H1 (cell line): Measurements from ENCODE around the gene PRRG2. TPM values are rescaled to one million over a fixed set of nuclear protein-coding genes. Genes with fewer than 3 reads are reported as not detected.

Experiments used
- CTCF ChIA-PET: fragments of 300-600 bp; sonication (Branson Sonifier 250); formaldehyde crosslinking; loops from one replicate; lab custom pipeline; 2021; ENCODE audit not compliant: partially characterized antibody; lab: Charles Lee
- POLR2A ChIA-PET: fragments of 300-600 bp; sonication (Branson Sonifier 250); formaldehyde crosslinking; loops from one replicate; lab custom pipeline; 2021; ENCODE audit warnings: inconsistent platforms; ENCODE audit not compliant: partially characterized antibody; lab: Charles Lee
- DNase-seq, 2 experiments: peaks; one replicate each; pipeline versions ENCODE4 v3.0.0 to v3.0.0-alpha.2; 2010 to 2022; ENCODE audit warnings: low spot score in 2 of 2, low read depth in 1 of 2, mixed read lengths in 1 of 2
- FAIRE-seq: peaks from 2 replicates; lab custom pipeline; 2011; peaks lifted over from hg19 to GRCh38; lab: Jason Lieb, UNC
- H2AFZ ChIP-seq: 2 replicates; pipeline ENCODE4 v1.8.1; 2012; ENCODE audit warnings: low read length, inconsistent platforms
- H2AK5ac ChIP-seq: 2 replicates; pipeline ENCODE4 v1.6.1; 2013; ENCODE audit warnings: low read depth, low read length
- H2BK120ac ChIP-seq: replicated peaks from 2 replicates; pipeline ENCODE3; 2013; ENCODE audit warnings: low read depth, low read length, inconsistent platforms
- H2BK12ac ChIP-seq: 2 replicates; pipeline ENCODE4 v1.6.1; 2013; ENCODE audit warnings: low read depth, low read length
- H2BK15ac ChIP-seq: 2 replicates; pipeline ENCODE4 v1.6.1; 2013; ENCODE audit warnings: low read length
- H2BK20ac ChIP-seq: 2 replicates; pipeline ENCODE4 v1.6.1; 2013; ENCODE audit warnings: low read length
- H2BK5ac ChIP-seq: 2 replicates; pipeline ENCODE4 v1.6.1; 2013; ENCODE audit warnings: low read depth, low read length
- H3K14ac ChIP-seq: 2 replicates; pipeline ENCODE4 v1.6.1; 2013; ENCODE audit warnings: inconsistent platforms; ENCODE audit not compliant: insufficient read length
- H3K18ac ChIP-seq: 2 replicates; pipeline ENCODE4 v1.6.1; 2013; ENCODE audit warnings: low read length; ENCODE audit errors: extremely low read depth
- H3K23ac ChIP-seq: 2 replicates; pipeline ENCODE4 v1.6.1; 2013; ENCODE audit warnings: inconsistent platforms; ENCODE audit not compliant: insufficient read length
- H3K23me2 ChIP-seq: 2 replicates; pipeline ENCODE4 v1.6.1; 2013; ENCODE audit warnings: low read depth, low read length
- H3K27ac ChIP-seq: 2 replicates; pipeline ENCODE4 v1.6.1; 2011; ENCODE audit warnings: low read depth, low read length, inconsistent platforms
- H3K27me3 ChIP-seq, 4 experiments: replicated peaks in 1 of 4; 1 replicate in 1 of 4; 2 replicates in 3 of 4; pipeline versions ENCODE4 v1.6.1 to v1.8.1; 2011 to 2013; ENCODE audit warnings: low read length in 3 of 4, mild to moderate bottlenecking in 3 of 4, inconsistent platforms in 2 of 4, mixed read lengths in 2 of 4, moderate library complexity in 1 of 4; ENCODE audit not compliant: control insufficient read depth in 3 of 4, insufficient read depth in 3 of 4; ENCODE audit errors: extremely low read depth in 1 of 4
- H3K36me3 ChIP-seq, 4 experiments: 2 replicates each; pipeline versions ENCODE4 v1.6.1 to v1.8.1; 2011 to 2013; ENCODE audit warnings: mild to moderate bottlenecking in 4 of 4, low read length in 3 of 4, moderate library complexity in 2 of 4, control low read depth in 1 of 4, inconsistent platforms in 1 of 4; ENCODE audit not compliant: insufficient read depth in 4 of 4, control insufficient read depth in 2 of 4
- H3K4ac ChIP-seq: replicated peaks from 2 replicates; pipeline ENCODE3; 2013; ENCODE audit warnings: low read length, low read depth, mixed read lengths, inconsistent platforms; ENCODE audit not compliant: insufficient read length
- H3K4me1 ChIP-seq, 4 experiments: replicated peaks in 1 of 4; 1 replicate in 1 of 4; 2 replicates in 3 of 4; pipeline versions ENCODE4 v1.6.1 to v1.8.1; 2011 to 2013; ENCODE audit warnings: low read length in 3 of 4, inconsistent platforms in 2 of 4, mixed read lengths in 1 of 4; ENCODE audit not compliant: insufficient read depth in 4 of 4, control insufficient read depth in 3 of 4
- H3K4me2 ChIP-seq, 2 experiments: 2 replicates each; pipeline versions ENCODE4 v1.6.1 to v1.8.1; 2011 to 2013; ENCODE audit warnings: low read depth in 2 of 2, low read length in 2 of 2, control low read depth in 1 of 2, inconsistent platforms in 1 of 2, mild to moderate bottlenecking in 1 of 2; ENCODE audit not compliant: insufficient read depth in 1 of 2
- H3K4me3 ChIP-seq, 4 experiments: fragments of 200-600, 300-600 bp in 1 of 4; sonication (generic), shearing (Covaris generic), sonication (Bioruptor Twin) in 1 of 4; 2 replicates each; pipeline versions ENCODE4 v1.5.1 to v1.8.1; 2011 to 2016; ENCODE audit warnings: low read length in 4 of 4, low read depth in 3 of 4, control low read depth in 2 of 4, inconsistent platforms in 2 of 4, mild to moderate bottlenecking in 2 of 4, mixed read lengths in 1 of 4, moderate library complexity in 1 of 4; ENCODE audit not compliant: insufficient read depth in 2 of 4; ENCODE audit errors: extremely low read depth in 1 of 4
- H3K56ac ChIP-seq: replicated peaks from 2 replicates; pipeline ENCODE3; 2013; ENCODE audit warnings: low read depth, mild to moderate bottlenecking, mixed read lengths, low read length, inconsistent platforms; ENCODE audit not compliant: insufficient read length
- H3K79me1 ChIP-seq: 2 replicates; pipeline ENCODE4 v1.6.1; 2013; ENCODE audit warnings: low read depth, low read length, control low read depth
- H3K79me2 ChIP-seq, 2 experiments: 2 replicates each; pipeline versions ENCODE4 v1.6.1 to v1.8.1; 2012 to 2013; ENCODE audit warnings: low read length in 2 of 2, mild to moderate bottlenecking in 2 of 2, inconsistent platforms in 1 of 2; ENCODE audit not compliant: insufficient read depth in 2 of 2, control insufficient read depth in 1 of 2
- H3K9ac ChIP-seq, 4 experiments: replicated peaks in 1 of 4; 1 replicate in 1 of 4; 2 replicates in 3 of 4; pipeline versions ENCODE4 v1.6.1 to v1.8.1; 2011 to 2013; ENCODE audit warnings: low read depth in 3 of 4, low read length in 3 of 4, control low read depth in 2 of 4, mild to moderate bottlenecking in 2 of 4, moderate library complexity in 2 of 4, inconsistent platforms in 1 of 4; ENCODE audit errors: extremely low read depth in 1 of 4
- H3K9me3 ChIP-seq, 2 experiments: 2 replicates each; pipeline versions ENCODE4 v1.6.1 to v1.8.1; 2012 to 2013; ENCODE audit warnings: mild to moderate bottlenecking in 2 of 2, moderate library complexity in 2 of 2, control low read depth in 1 of 2, inconsistent platforms in 1 of 2, low read depth in 1 of 2, low read length in 1 of 2, mixed read lengths in 1 of 2; ENCODE audit not compliant: insufficient read depth in 2 of 2
- H4K20me1 ChIP-seq, 2 experiments: replicated peaks in 1 of 2; 2 replicates each; pipeline versions ENCODE3 to v1.8.1; 2011 to 2013; ENCODE audit warnings: inconsistent platforms in 2 of 2, low read length in 2 of 2, mild to moderate bottlenecking in 1 of 2; ENCODE audit not compliant: insufficient read depth in 2 of 2, control insufficient read depth in 1 of 2
- H4K5ac ChIP-seq: 2 replicates; pipeline ENCODE4 v1.6.1; 2013; ENCODE audit warnings: low read length, low read depth, mixed read lengths, inconsistent platforms; ENCODE audit not compliant: insufficient read length
- H4K8ac ChIP-seq: 2 replicates; pipeline ENCODE4 v1.8.0; 2013; ENCODE audit warnings: mild to moderate bottlenecking, moderate library complexity, low read length, inconsistent platforms; ENCODE audit not compliant: insufficient read depth; ENCODE audit errors: extremely low read depth
- H4K91ac ChIP-seq: replicated peaks from 2 replicates; pipeline ENCODE3; 2013; ENCODE audit warnings: low read length, mixed read lengths, inconsistent platforms; ENCODE audit not compliant: insufficient read length
- ATF3 ChIP-seq: IDR thresholded peaks from 2 replicates; pipeline ENCODE4 v1.6.1; 2011; ENCODE audit warnings: low read depth, mild to moderate bottlenecking, low read length; ENCODE audit not compliant: insufficient read depth
- EZH2 ChIP-seq: fragments of 200-600 bp; sonication (generic); IDR thresholded peaks from 2 replicates; pipeline ENCODE4 v1.7.1; 2012; ENCODE audit warnings: low read depth, mild to moderate bottlenecking, moderate library complexity, low read length, inconsistent platforms; ENCODE audit not compliant: severe bottlenecking
- GABPA ChIP-seq: IDR thresholded peaks from 2 replicates; pipeline ENCODE4 v1.6.1; 2011; ENCODE audit warnings: mild to moderate bottlenecking, low read length, moderate library complexity, borderline replicate concordance; ENCODE audit not compliant: insufficient read depth
- KDM4A ChIP-seq: IDR thresholded peaks from one replicate; pipeline ENCODE4 v1.7.1; 2012; ENCODE audit warnings: low read depth, mild to moderate bottlenecking, moderate library complexity, low read length, inconsistent platforms; ENCODE audit not compliant: severe bottlenecking
- POU5F1 ChIP-seq: IDR thresholded peaks from 2 replicates; pipeline ENCODE4 v1.6.1; 2011; ENCODE audit warnings: low read depth, mild to moderate bottlenecking, low read length, moderate library complexity
- RNF2 ChIP-seq: fragments of 200-900, 300-1000 bp; sonication (generic); IDR thresholded peaks from 2 replicates; pipeline ENCODE4 v1.7.1; 2016; ENCODE audit warnings: borderline replicate concordance, low read depth, mild to moderate bottlenecking, antibody characterized with exemption, low read length; ENCODE audit not compliant: poor library complexity, severe bottlenecking; ENCODE audit errors: missing control alignments
- SIRT6 ChIP-seq: IDR thresholded peaks from one replicate; pipeline ENCODE4 v1.7.1; 2012; ENCODE audit warnings: low read length, inconsistent platforms
- SP4 ChIP-seq: IDR thresholded peaks from 2 replicates; pipeline ENCODE4 v1.6.1; 2012; ENCODE audit warnings: low read length, inconsistent platforms
- TAF1 ChIP-seq: IDR thresholded peaks from 2 replicates; pipeline ENCODE4 v1.6.1; 2011; ENCODE audit warnings: mild to moderate bottlenecking, low read depth, low read length
- TBP ChIP-seq: IDR thresholded peaks from 2 replicates; pipeline ENCODE4 v1.6.1; 2011; ENCODE audit warnings: low read depth, low read length, improper control_type of control experiment
- ZNF274 ChIP-seq: IDR thresholded peaks from 2 replicates; pipeline ENCODE4 v1.7.0; 2012; ENCODE audit warnings: low read length, borderline replicate concordance; ENCODE audit errors: extremely low read depth
- WGBS, 2 experiments: shearing (Covaris generic) in 1 of 2; methylation state at CpG; one replicate each; pipeline versions ENCODE4 v1.1.6 to v1.1.7; 2013 to 2015; ENCODE audit warnings: low lambda C conversion rate in 2 of 2, mixed read lengths in 2 of 2, inconsistent platforms in 1 of 2, low coverage in 1 of 2, missing lambda C conversion rate in 1 of 2; ENCODE audit not compliant: insufficient replicate concordance in 2 of 2, insufficient coverage in 1 of 2, insufficient read length in 1 of 2; ENCODE audit errors: extremely low coverage in 1 of 2, missing lambda C conversion rate in 1 of 2; 5-methylcytosine and 5-hydroxymethylcytosine counted together
- polyA plus RNA-seq, 7 experiments: library from polyadenylated mRNA; depleted of rRNA in 3 of 7; stranded (reverse) in 5 of 7; unstranded in 2 of 7; fragments of >200 nt in 5 of 7; fragments of 200-250 nt in 2 of 7; gene quantifications; 1 replicate in 5 of 7; 2 replicates in 1 of 7; 4 replicates in 1 of 7; pipeline versions ENCODE4 v1.2.1 to v1.2.3, GENCODE V29; 2011 to 2013; ENCODE audit warnings: missing spikeins in 2 of 7, mixed read lengths in 2 of 7
- total RNA-seq: library from RNA; stranded (reverse); fragmentation: NEBNext Ultra II Directional; extraction: Animal tissue kit (Norgen Biotek cat#: 25700); gene quantifications from 2 replicates; pipeline ENCODE4 v1.2.1, GENCODE V29; 2021

The PRRG2 gene
- total and polyA plus RNA-seq, 2 of the 8 experiments (the other 6 are each of a cell fraction or from before 2014, with no cell fraction given) = 4.1 to 5.6 TPM

GRCh38 chr19:49596407-49596806 lies 15.3 kb downstream of the PRRG2 start:
- Histone ChIP-seq H2AK5ac (no peak overlapping the region), H3K27ac (no peak overlapping the region), H4K20me1 (peaks cover 6 to 11% of the 10 kb centered on the region in 2 experiments), H2BK20ac (no peak overlapping the region), H3K4me3 (no peak overlapping the region), H2BK5ac (no peak overlapping the region), H4K5ac (no peak overlapping the region), H4K8ac (no peak overlapping the region), H3K4me2 (no peak overlapping the region), H3K4me1 (peaks cover 0 to 5% (median 4%) of the 10 kb centered on the region in 4 experiments; a peak in 4 of 7 replicates), H3K23ac (no peak overlapping the region), H2BK15ac (no peak overlapping the region), H3K36me3 (peaks cover 20 to 70% (median 50%) of the 10 kb centered on the region in 4 experiments), H3K27me3 (no peaks in the 10 kb centered on the region), H3K9ac (no peak overlapping the region), H2BK120ac (no peak overlapping the region), H4K91ac (no peak overlapping the region), H3K56ac (no peak overlapping the region), H3K79me1 (peaks cover 8% of the 10 kb centered on the region), H3K79me2 (peaks cover 4 to 55% of the 10 kb centered on the region in 2 experiments; a peak in 3 of 4 replicates), H3K9me3 (no peaks in the 10 kb centered on the region), H3K23me2 (peaks cover 11% of the 10 kb centered on the region), H2AFZ (no peak overlapping the region), H3K4ac (no peak overlapping the region), H3K14ac (no peak overlapping the region), H2BK12ac (no peak overlapping the region), H3K18ac (no peak overlapping the region)
- WGBS, 2 experiments = 98% methylated on average over 8 of the region's 15 CpGs; no CpG with 5 or more reads in 1 of the 2 experiments
- FAIRE-seq (no peak), DNase-seq (no peak)
- ChIA-PET CTCF (interaction anchor here (1.1 to 2.0 kb wide), 5 partner anchors 18 to 93 kb away, joined by 3 to 6 read pairs (median 4); partner anchors contain the start of gene ADM5), POLR2A (interaction anchor here (0.6 to 37.8 kb wide), 7 partner anchors 13 to 114 kb away, joined by 3 to 840 read pairs (median 3); partner anchors contain the start of genes BCL2L12, IRF3, RPS11 and RRAS)
- TF ChIP-seq TAF1 (no peak), SIRT6 (no peak), KDM4A (no peak), EZH2 (no peak), GABPA (no peak), ATF3 (no peak), RNF2 (no peak), SP4 (no peak), TBP (no peak), POU5F1 (no peak), ZNF274 (no peak)
